ENCODE data around the gene ADSL. TPM values are rescaled to one million over a fixed set of nuclear protein-coding genes. Genes with fewer than 3 reads are reported as not detected.
A peak's percentile ranks its signal among the peaks of the same experiment; 100 is the strongest.

ADSL gene
- total RNA-seq, 1 donor = 106 TPM

DNA sequence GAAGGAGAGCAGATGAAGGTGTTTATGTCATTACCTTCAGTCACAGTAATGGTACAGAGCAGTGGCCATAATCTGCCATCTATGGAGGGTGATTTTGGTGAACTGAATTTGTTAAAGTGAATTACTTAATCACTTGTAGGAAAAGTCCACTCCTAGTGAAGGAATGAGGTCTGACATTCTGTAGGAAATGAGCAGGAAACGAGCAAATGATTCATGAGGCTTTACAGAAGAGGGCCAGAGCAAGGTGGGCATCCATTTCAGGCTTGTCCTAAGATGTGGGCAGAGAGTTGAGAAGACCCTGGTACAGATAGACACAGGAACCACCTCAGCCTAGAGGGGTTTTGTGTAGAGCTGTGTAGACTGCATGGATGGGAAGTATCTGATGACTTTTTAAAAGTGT lies 18.1 kb downstream of the ADSL start:
- TF ChIP-seq, protein P1, sequence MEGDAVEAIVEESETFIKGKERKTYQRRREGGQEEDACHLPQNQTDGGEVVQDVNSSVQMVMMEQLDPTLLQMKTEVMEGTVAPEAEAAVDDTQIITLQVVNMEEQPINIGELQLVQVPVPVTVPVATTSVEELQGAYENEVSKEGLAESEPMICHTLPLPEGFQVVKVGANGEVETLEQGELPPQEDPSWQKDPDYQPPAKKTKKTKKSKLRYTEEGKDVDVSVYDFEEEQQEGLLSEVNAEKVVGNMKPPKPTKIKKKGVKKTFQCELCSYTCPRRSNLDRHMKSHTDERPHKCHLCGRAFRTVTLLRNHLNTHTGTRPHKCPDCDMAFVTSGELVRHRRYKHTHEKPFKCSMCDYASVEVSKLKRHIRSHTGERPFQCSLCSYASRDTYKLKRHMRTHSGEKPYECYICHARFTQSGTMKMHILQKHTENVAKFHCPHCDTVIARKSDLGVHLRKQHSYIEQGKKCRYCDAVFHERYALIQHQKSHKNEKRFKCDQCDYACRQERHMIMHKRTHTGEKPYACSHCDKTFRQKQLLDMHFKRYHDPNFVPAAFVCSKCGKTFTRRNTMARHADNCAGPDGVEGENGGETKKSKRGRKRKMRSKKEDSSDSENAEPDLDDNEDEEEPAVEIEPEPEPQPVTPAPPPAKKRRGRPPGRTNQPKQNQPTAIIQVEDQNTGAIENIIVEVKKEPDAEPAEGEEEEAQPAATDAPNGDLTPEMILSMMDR (IDR thresholded peaks at IDR 0.05; ENCODE audit: insufficient read depth, low read depth, low read length) = no peak
- DNase-seq (ENCODE audit: low read depth) = no peak
- H3K4me3 ChIP-seq (ENCODE audit: low read depth, low read length) = no peak overlapping the region

DNA sequence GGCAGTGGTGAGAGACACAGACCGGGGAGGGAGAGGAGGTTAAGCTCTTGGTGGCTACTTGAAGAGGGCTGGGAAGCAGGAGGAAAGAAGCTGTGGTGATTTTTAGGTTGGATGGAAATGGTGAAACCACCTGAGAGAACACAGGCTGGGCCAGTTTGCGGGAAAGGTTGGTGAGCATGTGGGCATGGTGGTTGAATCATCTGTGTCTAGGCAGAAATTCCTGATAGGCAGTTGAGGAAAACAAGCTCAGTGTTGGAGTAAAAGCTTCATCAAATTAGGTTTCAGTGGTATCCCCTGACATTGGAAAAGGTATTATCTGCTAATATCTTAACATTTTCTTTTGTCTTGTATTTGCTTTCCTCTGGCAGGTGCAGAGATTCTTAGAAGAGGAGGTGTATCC lies 19.8 kb downstream of the ADSL start:
- TF ChIP-seq, protein P1 (IDR thresholded peaks at IDR 0.05; ENCODE audit: insufficient read depth, low read depth, low read length) = no peak

DNA sequence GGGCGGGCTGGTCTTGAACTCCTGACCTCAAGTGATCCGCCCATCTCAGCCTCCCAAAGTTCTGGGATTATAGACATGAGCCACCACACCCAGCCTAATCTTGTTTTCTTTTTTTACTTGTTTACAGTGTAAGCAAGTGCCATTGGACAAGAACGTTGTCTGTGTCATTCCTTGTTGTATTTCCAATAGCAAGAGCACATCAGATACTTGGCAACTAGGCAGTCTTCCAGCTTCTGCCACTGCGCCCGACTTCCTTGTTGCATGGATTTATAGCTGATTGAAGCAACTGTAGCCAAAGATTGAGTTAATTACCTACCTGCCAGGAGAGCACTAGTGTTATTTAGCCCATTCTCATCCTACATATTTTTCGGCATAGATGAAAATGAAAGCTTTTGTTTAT lies 21.0 kb downstream of the ADSL start:
- peak; percentile 29 for DNase-seq (ENCODE audit: low read depth)
- no peak overlapping the region for H3K4me3 ChIP-seq (ENCODE audit: low read depth, low read length)
- TF ChIP-seq, protein P1 (IDR thresholded peaks at IDR 0.05; ENCODE audit: insufficient read depth, low read depth, low read length) = no peak

More for the DNA sequence above, 19.8 kb downstream of the ADSL start:
- no peak overlapping the region for H3K4me3 ChIP-seq (ENCODE audit: low read depth, low read length)
- no peak for DNase-seq (ENCODE audit: low read depth)

DNA sequence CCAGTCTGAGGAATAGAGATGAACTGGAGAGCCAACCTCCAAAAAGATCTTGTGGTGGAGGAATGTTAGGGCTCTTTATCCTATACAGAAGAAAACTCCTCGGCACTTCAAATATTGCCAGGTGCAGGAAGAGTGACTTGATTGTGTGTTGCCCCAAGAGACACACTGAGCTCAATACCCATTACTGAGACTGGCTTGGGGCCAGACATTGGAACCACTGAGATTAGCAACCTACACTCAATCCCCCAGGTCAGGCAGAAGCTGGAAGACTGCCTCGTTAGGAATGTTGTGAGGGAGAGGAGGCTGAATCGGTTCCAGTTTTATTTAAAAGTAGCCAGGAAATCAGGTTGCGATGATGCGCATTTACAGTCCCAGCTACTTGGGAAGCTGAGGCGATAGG lies 21.7 kb downstream of the ADSL start:
- H3K4me3 ChIP-seq (ENCODE audit: low read depth, low read length) = no peak overlapping the region
- TF ChIP-seq, protein P1 (IDR thresholded peaks at IDR 0.05; ENCODE audit: insufficient read depth, low read depth, low read length) = no peak
- no peak for DNase-seq (ENCODE audit: low read depth)

DNA sequence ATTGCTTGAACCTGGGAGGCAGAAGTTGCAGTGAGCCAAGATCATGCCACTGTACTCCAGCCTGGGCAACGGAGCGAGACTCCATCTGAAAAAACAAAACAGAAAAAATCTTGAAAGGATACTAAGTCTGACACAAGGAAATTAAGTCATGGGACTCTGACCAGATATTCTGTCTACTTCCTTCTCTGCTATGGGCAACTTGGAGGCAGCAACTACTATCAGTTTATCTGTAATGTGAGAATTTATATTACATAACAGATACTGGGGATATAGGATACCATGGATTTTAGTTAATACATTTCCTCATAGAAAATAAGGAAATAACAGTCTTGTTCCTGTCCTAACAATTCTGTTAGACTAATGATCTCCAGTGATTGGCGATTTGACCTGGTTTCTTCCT lies 22.5 kb downstream of the ADSL start:
- TF ChIP-seq, protein P1 (IDR thresholded peaks at IDR 0.05; ENCODE audit: insufficient read depth, low read depth, low read length) = no peak
- no peak for DNase-seq (ENCODE audit: low read depth)

DNA sequence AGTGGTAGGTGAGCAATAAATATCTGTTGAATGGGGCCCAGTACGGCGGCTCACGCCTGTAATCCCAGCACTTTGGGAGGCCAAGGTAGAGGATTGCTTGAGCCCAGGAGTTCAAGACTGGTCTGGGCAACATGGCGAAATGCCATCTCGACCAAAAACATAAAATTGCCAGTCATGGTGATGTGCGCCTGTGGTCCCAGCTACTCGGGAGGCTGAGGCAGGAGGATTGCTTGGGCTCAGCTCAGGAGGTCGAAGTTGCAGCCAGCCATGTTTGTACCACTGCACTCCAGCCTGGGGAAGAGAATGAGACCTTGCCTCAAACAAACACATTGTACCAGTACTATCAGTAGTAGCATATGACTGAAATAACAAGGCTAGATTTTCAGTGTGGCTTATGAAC lies 28.3 kb downstream of the ADSL start:
- TF ChIP-seq, protein P1 (IDR thresholded peaks at IDR 0.05; ENCODE audit: insufficient read depth, low read depth, low read length) = no peak
- H3K4me3 ChIP-seq (ENCODE audit: low read depth, low read length) = no peak overlapping the region
- DNase-seq (ENCODE audit: low read depth) = no peak

More for the DNA sequence above, 22.5 kb downstream of the ADSL start:
- no peak overlapping the region for H3K4me3 ChIP-seq (ENCODE audit: low read depth, low read length)

DNA sequence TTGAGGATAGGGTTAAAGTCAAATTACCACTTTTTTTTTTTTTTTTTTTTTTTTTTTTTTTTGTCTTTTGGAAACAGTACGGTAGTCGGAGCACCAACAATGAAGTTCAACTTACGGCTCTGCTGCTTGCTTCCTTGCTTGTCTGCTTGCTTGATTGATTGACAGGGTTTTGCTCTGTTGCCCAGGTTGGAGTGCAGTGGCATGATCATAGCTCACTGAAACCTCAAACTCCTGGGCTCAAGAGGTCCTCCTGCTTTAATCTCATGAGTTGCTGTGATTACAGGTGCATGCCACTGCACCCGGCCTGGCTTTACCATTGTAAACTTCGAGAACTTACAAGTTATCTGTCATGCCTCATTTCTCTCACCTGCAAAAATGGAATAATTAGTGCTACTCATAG lies 29.8 kb downstream of the ADSL start:
- no peak overlapping the region for H3K4me3 ChIP-seq (ENCODE audit: low read depth, low read length)
- TF ChIP-seq, protein P1 (IDR thresholded peaks at IDR 0.05; ENCODE audit: insufficient read depth, low read depth, low read length) = no peak
- DNase-seq (ENCODE audit: low read depth) = no peak

All from fibroblast of villous mesenchyme (primary cell).